AG04450 (cell line): ENCODE results near the gene ADRA2B. TPM values are rescaled to one million over a fixed set of nuclear protein-coding genes. Genes with fewer than 3 reads are reported as not detected.

ENCODE experiments used
- CTCF ChIA-PET: fragments of 300-600, 350-600 bp; formaldehyde crosslinking; extraction: SDS; loops from one replicate; lab custom pipeline; 2022; ENCODE audit warnings: antibody characterized with exemption, inconsistent platforms; lab: Charles Lee
- POLR2A ChIA-PET: fragments of 350-600 bp; formaldehyde crosslinking; extraction: SDS; loops from one replicate; lab custom pipeline; 2021; ENCODE audit warnings: antibody characterized with exemption, inconsistent platforms; lab: Yijun Ruan, JAX
- DNase-seq: peaks from one replicate; pipeline ENCODE4 v3.0.0-alpha.2; 2011; ENCODE audit warnings: low read depth, low spot score
- H3K27ac ChIP-seq: one replicate; pipeline ENCODE4 v1.5.1; 2012; ENCODE audit warnings: low read depth, low read length, control low read depth
- H3K27me3 ChIP-seq: one replicate; pipeline ENCODE4 v1.6.0; 2012; ENCODE audit warnings: low read length; ENCODE audit not compliant: control insufficient read depth, insufficient read depth
- H3K4me3 ChIP-seq: 2 replicates; pipeline ENCODE4 v1.5.1; 2011; ENCODE audit warnings: mild to moderate bottlenecking, low read depth, low read length, control low read depth
- H3K9me3 ChIP-seq: 2 replicates; pipeline ENCODE4 v1.5.1; 2012; ENCODE audit warnings: low read length; ENCODE audit not compliant: control insufficient read depth, insufficient read depth
- CTCF ChIP-seq: IDR thresholded peaks from 2 replicates; pipeline ENCODE4 v1.5.1; 2011; ENCODE audit warnings: low read depth, low read length, control low read depth, inconsistent platforms
- polyA plus RNA-seq: library from polyadenylated mRNA; depleted of rRNA; stranded (reverse); fragments of >200 nt; gene quantifications from 2 replicates; pipeline ENCODE4 v1.2.3, GENCODE V29; 2011

The ADRA2B gene
- polyA plus RNA-seq, 1 experiment: not detected

- POLR2A ChIA-PET: no interaction called here
- H3K27me3 ChIP-seq: peaks cover 28% of the 10 kb centered on the region
- H3K27ac ChIP-seq: no peak overlapping the region
- CTCF ChIA-PET: no interaction called here
- H3K9me3 ChIP-seq: no peaks in the 10 kb centered on the region
- TF ChIP-seq CTCF: no peak
- no peak for DNase-seq
- no peak overlapping the region for H3K4me3 ChIP-seq
Measured at GRCh38 chr2:96083989-96084857, 32.1 kb downstream of the ADRA2B start.

- no peak overlapping the region for H3K4me3 ChIP-seq
- ChIA-PET POLR2A (no interaction called here), CTCF (no interaction called here)
- no peaks in the 10 kb centered on the region for H3K9me3 ChIP-seq
- TF ChIP-seq CTCF: no peak
- no peak for DNase-seq
- H3K27ac ChIP-seq: no peak overlapping the region
- peaks cover 23% of the 10 kb centered on the region for H3K27me3 ChIP-seq
Measured at GRCh38 chr2:96083064-96083939, 33.1 kb downstream of the ADRA2B start.

- no peak overlapping the region for H3K4me3 ChIP-seq
- DNase-seq: no peak
- peaks cover 18% of the 10 kb centered on the region for H3K27me3 ChIP-seq
- POLR2A ChIA-PET: no interaction called here
- no peak overlapping the region for H3K27ac ChIP-seq
- CTCF ChIA-PET: no interaction called here
- no peaks in the 10 kb centered on the region for H3K9me3 ChIP-seq
- no peak for TF ChIP-seq CTCF
Measured at GRCh38 chr2:96082211-96083063, 33.9 kb downstream of the ADRA2B start.

GRCh38 chr2:96081042-96081441 is 35.3 kb downstream of the ADRA2B start:
- Histone ChIP-seq H3K9me3 (no peaks in the 10 kb centered on the region), H3K27me3 (peaks cover 26% of the 10 kb centered on the region), H3K4me3 (no peak overlapping the region), H3K27ac (no peak overlapping the region)
- no peak for DNase-seq
- no peak for TF ChIP-seq CTCF
- ChIA-PET CTCF (no interaction called here), POLR2A (no interaction called here)
